NCI-H748 (cell line): ENCODE results near the gene RARB.

Experiments
- DNase-seq: peaks from one replicate; lab custom pipeline; 2025; ENCODE audit not compliant: unreplicated experiment; lab: John Stamatoyannopoulos, UW

Gene RARB

GRCh38 chr3:25542492-25543039 is 114.5 kb downstream of the RARB start:
- no peak for DNase-seq

- DNase-seq: no peak
Observed at GRCh38 chr3:25547103-25547502, 119.0 kb downstream of the RARB start.

DNA sequence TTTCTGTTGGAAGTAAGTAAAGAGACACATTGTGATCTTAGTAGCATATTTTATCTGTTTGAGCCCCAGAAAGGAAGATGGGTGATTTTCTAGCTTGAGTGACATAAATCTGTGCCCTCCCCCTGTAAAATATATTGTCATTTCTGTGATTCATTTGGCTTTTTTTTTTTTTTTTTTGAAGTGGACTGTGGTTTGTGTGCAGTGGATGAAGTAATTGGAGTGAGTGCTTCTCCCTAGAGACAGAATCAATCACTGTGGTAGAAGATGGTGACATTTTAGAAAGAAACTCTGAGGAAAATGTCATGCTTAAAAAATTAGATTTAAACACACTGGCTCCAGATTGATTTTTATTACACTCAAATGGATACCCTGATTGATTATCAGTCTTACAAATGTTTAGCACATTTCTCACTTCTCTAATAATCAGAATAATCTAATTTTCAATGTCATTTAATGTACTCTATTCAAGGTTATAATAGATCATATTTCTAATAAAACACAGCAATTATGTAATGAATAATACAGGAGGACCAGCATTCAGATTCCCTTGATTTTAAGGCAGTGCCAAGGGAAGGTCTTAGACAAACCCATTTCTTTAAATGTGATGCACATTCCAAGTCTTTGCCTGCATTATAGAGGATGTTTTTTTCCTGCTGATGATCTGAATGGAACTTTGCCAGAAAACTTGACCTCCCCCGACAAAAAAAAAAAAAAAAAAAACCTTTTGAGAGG is 120.0 kb downstream of the RARB start:
- DNase-seq: no peak

DNA sequence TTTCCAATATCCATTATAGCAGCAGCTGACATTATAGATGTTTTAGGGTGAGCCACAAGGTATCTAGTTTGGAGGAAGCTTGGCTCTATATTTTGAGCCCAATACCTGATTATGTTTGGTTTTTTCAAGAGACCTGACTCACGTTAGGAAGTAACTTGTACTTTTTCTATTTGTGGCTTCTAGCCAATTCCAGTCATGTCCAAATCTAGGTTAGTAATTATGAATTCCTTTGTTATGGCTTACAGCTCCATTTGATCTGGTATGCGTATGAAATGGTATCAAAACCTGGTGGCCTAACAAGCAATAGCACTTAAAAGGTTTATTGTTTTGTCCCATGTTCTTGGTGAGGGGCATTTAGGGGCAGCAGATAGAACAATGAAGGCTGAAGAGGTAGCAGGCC is 120.8 kb downstream of the RARB start:
- no peak for DNase-seq

GRCh38 chr3:25552251-25552650 is 124.2 kb downstream of the RARB start:
- no peak for DNase-seq

GRCh38 chr3:25554376-25554775 is 126.3 kb downstream of the RARB start:
- no peak for DNase-seq

GRCh38 chr3:25555695-25556437 is 127.8 kb downstream of the RARB start:
- DNase-seq: no peak

DNA sequence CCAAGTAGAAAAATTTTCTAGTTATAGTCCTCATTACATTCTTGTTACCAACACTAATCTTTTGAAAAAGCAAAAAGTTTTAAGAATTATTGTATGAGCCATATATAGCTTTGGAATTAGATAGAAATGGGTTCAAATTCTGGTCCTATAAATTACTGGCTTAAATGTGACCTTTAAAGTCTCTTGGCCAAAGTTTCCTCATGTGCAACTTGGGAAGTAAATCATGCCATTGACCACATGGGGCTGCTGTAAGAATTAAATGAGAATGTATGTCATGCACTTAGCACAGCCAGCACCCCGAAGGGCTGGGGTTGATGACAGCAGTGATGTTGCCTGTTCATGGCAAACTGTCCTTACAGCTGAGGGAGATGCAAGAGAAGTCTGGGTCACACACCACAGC is 128.4 kb downstream of the RARB start:
- DNase-seq: no peak

GRCh38 chr3:25557694-25558093 is 129.6 kb downstream of the RARB start:
- DNase-seq: no peak

GRCh38 chr3:25558121-25558520 is 130.1 kb downstream of the RARB start:
- no peak for DNase-seq

GRCh38 chr3:25558796-25559195 is 130.7 kb downstream of the RARB start:
- DNase-seq: no peak

GRCh38 chr3:25563601-25564000 is 135.5 kb downstream of the RARB start:
- DNase-seq: no peak

- DNase-seq: no peak
Observed at GRCh38 chr3:25564075-25564474, 136.0 kb downstream of the RARB start.

- DNase-seq: no peak
Observed at GRCh38 chr3:25565807-25566206, 137.7 kb downstream of the RARB start.

GRCh38 chr3:25566358-25566920 is 138.4 kb downstream of the RARB start:
- no peak for DNase-seq

GRCh38 chr3:25567388-25567787 is 139.3 kb downstream of the RARB start:
- no peak for DNase-seq

- DNase-seq: no peak
Observed at GRCh38 chr3:25567806-25568524, 139.9 kb downstream of the RARB start.

GRCh38 chr3:25568525-25569078 is 140.5 kb downstream of the RARB start:
- no peak for DNase-seq

GRCh38 chr3:25571285-25571684 is 143.2 kb downstream of the RARB start:
- no peak for DNase-seq

GRCh38 chr3:25572336-25572735 is 144.3 kb downstream of the RARB start:
- DNase-seq: no peak

DNA sequence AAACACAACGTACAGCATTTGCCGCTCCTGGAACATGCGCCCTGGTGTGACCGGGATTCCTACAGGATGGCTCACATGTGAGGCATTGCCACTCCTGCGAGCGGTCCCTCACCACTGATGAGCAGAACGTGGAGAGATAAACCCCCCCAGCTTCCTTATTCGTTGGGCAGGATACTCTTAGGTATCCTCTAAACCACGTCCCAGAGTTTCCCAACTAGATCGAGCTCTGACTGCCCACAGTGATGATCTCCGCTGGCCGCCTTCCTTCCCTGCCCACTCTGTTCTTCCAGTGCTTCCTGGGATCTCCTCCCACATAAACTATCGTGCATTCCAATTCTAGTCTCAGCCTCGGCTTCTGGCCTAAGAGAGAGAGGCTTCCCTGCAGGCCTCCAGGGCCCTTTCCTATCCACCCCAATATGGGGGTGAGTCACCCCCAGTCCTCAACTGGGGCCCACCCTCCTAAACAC is 144.9 kb downstream of the RARB start:
- no peak for DNase-seq
